AG08396 (cell line): Measurements from ENCODE around the gene EID2B.

ENCODE experiments used
- DNase-seq: peaks from one replicate; pipeline ENCODE4 v3.0.0; 2012; ENCODE audit warnings: low spot score, mixed read lengths

The EID2B gene, protein sequence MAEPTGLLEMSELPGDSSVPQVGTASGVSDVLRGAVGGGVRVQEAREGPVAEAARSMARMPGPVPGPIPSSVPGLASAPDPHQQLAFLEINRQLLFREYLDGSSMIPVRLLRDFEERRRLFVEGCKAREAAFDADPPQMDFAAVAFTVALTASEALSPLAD

DNA sequence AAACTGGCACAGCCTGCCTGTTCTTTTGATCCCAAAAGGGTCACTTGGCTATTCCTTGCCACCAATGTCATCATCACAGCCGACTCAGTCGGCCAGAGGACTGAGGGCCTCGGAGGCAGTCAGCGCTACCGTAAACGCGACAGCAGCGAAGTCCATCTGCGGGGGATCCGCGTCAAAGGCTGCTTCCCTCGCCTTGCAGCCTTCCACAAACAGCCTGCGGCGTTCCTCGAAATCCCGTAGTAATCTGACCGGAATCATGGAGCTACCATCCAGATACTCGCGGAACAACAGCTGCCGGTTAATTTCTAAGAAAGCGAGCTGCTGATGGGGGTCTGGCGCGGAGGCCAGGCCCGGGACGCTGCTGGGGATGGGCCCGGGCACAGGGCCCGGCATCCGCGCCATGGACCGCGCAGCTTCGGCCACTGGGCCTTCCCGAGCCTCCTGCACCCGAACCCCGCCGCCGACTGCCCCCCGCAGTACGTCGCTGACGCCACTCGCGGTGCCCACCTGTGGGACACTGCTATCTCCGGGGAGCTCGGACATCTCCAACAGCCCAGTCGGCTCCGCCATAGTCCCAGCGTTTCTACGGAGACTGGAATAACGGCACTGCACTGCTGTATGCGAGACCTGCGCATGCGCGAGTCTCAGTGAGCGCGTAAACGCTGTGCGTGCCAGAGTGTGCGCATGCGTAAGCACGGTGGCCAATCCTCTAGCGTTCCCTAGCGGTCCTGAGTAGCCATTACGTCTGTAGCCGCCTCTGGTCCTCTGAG is at the start of gene EID2B:
EID2B (minus strand) TSS at position 620 of the 770 bp plus-strand sequence; CDS start at position 570, 50 bp downstream.
- DNase-seq, result peak; percentile 99

GRCh38 chr19:39582442-39582841 is 49.8 kb upstream of the EID2B start:
- no peak for DNase-seq

DNA sequence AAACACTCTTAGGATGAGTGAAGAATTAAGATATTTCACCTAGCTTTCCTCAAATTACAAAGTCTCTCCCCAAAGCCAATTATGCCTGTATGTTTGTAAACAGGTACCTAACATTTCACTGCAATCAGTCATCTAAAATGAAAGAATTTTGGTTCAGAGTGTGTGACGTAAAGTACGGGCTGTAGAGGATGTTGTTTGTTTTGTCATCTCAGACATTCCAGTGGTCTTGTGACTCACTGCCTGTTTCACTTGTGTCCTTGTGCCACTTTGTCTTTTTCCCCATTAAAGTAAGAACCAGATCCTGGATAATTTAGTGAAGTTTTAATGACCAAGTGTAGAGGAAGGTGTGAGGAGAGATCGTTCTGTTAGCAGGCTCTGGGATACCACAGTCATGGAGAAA is 36.0 kb upstream of the EID2B start:
- DNase-seq, result peak; percentile 11

- no peak for DNase-seq
Observed at GRCh38 chr19:39566064-39566463, 33.4 kb upstream of the EID2B start.

GRCh38 chr19:39563408-39563807 is 30.8 kb upstream of the EID2B start:
- no peak for DNase-seq

GRCh38 chr19:39558624-39559117 is 26.0 kb upstream of the EID2B start:
- no peak for DNase-seq

DNA sequence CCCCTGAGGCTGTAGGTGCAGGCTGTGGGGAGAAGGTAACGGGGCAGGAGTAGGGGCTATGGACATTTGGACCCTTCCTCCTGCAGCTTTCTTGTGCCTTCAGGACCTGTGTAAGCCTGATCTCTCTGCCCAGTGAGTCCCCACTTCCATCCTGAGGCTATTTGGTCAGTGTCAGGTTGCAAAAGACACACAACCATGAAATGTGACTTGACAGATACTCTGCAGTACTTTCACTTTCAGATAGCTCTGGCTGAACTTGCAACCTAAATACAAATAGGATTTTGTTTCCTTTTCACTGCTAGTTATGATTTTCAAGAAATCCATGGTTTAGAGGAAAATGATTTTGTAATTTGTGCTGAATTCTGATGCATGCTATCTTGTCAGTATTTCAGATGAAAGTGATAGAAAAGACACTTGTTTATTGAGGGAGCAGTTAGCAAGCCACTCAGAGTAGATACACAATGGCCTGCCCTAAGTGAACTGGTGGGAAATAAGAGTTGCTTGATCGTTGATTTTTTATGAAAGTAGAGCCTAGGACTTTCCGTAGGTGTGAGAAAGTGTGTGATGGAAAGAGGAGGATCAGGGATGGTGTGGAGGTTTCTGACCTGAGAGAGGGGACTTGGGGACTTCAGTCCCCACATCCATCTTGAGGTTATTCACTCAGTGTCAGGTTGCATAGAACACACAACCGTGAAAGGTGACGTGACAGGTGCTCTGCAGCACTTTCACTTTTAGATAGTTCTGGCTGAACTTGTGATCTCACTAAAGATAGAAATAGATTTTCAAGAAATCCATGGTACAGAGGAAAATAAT is 25.4 kb upstream of the EID2B start:
- no peak for DNase-seq

- DNase-seq, result no peak
Observed at GRCh38 chr19:39555883-39556282, 23.2 kb upstream of the EID2B start.

DNA sequence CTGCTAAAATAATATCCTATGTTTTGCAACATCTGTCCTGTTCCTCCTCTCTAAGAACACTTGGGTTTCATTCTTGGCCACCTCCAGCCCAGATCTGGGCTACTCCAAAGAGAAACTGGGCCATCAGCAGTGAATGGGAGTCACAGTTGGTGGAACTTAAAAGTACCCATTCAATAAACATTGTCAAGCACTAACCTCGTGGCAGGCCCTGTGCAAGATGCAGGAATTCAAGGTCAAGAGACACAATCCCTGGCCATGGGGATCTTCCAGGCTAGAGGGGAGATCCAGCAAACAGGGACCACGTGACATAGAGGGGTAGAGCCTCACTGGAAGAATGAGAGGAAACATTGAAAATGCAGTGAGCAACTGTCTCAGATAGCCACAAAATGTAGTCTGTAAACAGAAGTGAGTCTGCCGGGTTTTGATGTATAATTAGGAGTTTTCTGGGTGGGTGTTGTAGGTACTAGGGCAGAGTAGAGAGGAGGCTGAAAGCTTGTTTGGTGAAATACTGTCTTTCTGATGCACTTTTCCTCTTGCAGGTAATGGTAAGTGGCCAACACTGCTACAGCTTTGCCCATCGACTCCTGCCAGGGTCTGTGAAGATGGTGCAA is 22.2 kb upstream of the EID2B start:
- DNase-seq, result no peak

DNA sequence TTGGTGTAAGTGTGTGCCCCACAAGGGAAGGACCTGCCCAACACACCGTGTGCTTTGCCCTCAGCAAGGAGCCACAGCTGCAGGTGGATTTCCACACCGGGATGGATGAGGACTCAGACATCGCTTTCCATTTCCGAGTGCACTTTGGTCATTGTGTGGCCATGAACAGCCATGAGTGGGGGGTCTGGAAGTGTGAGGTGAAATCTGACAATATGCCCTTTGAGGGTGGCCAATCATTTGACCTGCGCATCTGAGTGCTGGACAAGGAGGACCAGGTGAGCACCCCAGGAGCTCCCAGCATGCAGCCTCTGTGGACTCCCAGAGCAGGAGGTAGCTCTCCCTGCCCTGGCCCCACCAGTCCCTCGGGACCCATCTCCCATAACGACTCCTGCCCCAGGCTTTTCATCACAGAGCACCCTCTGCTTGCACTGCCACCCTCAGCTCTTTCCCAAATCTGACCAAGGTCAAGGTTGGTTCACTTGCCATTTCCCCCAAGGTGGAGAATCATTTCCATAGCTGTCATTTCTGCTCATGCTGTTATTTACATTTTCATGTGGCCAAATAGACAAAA is 20.5 kb upstream of the EID2B start:
- no peak for DNase-seq

- no peak for DNase-seq
Observed at GRCh38 chr19:39550197-39550596, 17.5 kb upstream of the EID2B start.

- DNase-seq, result no peak
Observed at GRCh38 chr19:39546599-39546998, 13.9 kb upstream of the EID2B start.

DNA sequence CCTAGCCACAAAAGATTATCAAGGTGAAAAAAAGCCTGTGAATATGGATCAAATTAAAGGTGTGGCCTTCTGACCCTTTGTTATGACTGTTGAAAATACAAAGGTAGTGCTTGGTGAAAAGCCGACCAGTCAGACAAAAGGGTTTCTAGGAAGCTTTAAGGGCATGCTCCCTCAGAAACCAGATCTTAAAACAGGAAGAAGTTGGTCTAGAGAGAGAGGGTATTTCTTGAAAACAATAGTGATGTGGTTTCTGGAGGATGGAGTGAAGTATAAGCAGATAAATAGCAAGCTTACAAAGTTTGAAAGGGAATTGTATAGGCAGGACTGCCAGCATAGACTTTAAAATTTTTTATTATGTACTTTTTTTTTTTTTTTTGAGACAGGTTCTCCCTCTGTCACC is 12.3 kb upstream of the EID2B start:
- DNase-seq, result no peak

DNA sequence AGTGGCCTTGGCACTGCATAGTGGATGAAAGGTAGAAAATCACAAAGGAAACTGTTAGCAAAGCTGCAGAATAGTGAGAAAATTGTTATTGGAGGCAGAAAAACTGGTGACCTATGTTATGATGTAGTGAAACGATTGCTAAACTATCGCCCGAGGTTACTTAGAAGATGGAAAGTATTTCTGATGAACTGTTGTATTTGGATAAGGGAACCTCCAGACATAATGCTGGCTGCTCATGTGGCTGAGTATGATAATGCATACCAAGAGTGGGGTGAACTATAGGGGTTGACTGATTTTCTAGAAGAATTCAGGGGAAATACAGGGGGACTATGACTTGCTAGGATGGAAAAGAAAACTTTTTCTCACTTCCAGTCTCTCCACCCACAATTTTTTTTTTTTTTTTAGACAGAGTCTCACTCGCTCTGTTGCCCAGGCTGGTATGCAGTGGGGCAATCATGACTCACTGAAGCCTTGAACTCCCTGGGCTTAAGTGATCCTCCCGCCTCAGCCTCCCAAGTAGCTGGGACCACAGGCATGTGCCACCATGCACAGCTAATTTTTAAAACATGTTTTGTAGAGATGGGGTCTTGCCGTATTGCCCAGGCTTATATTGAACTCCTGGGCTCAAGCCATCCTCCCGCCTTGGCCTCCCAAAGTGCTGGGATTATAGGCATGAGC is 11.7 kb upstream of the EID2B start:
- DNase-seq, result no peak

DNA sequence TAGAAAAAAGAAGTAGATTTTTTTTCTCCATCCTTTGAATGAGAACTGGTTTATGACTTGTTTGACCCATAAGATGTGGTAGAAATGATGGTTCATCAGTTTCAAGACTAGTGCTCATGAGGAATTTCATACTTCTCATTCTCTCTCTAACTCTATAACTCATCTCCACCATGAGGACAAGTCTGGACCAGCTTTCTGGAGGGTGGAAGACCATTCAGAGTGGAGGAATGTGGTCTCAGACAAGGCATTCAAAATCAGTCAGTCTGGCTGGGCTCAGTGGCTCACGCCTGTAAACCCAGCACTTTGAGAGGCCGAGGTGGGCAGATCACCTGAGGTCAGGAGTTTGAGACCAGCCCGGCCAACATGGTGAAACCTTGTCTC is 10.8 kb upstream of the EID2B start:
- no peak for DNase-seq

DNA sequence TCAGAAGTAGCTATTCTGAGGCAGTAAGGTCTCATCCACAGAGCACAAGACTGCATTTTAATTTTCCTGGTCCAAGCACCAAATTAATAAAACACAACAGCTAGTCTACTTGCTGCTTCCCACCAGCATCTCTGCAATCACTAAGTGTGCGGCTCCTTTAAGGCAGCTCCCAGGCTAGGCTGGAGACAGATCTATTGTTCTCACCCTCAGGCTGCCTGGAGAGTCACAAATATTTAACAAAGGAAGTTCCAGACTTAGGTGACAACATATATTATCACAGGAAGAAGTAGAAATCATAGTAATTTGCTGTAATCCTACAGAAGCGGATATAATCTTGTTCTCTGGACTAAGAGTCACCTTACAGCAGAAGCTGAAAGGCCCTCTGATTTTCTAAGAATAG is 9.6 kb upstream of the EID2B start:
- no peak for DNase-seq

DNA sequence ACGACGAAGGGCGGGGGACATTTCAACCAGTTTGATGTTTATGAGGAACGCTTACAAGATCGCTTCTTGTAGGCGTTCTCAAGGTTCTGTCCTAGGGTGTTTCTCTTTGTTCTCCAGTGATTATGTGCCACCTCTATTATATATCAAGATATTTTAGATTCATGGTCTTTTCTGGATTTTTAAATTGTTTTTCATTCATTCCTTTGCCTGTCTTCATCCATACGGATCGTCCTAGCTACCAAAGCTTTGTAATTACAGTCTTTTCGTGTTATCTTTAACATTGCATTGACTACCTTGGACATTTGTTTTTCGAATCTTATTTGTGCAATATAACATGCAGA is 7.7 kb upstream of the EID2B start:
- DNase-seq, result no peak

DNA sequence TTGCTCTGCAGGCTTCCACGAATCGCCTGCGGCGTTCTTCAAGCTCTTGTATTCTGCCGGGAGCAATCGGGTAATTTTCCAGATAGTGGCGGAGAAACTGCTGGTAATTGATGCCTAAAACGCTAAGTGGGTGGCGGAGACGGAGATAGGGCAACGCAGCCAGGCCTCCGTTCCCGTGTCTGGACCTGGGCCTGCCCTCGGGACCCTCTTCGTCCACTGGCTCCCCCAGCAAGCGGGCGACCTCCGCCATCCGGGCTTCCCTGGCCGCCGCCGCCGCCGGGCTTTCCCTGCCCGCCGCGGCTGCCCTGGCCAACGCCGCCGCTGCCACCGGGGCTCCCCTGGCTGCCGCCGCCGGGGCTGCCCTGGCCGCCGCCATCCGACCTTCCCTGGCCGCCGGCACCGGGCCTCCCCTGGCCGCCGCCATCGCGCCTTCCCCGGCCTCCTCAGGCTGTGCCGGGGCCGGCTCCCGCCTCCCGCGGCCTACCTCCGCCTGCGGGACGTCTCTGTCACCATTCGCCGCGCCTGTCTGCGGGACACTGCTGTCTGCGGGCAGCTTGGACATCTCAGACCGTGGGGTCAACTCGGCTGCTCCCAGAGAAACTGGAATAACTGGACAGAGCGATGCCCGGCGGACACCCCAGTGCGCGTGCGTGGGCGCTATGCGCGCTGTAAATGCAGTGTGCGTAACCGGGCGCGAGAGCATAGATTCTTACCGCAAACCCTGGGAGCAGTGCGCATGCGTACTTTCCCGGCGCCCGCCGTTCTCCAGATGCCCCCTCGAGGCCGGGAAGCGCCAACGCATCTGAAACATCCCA is 7.1 kb upstream of the EID2B start, which contains the start of gene EID2:
EID2 (minus strand) TSS at position 644 of the 815 bp plus-strand sequence; CDS start at position 562, 82 bp downstream.
- DNase-seq, result peak; percentile 99

GRCh38 chr19:39539165-39539517 is 6.5 kb upstream of the EID2B start:
- peak; percentile 69 for DNase-seq

DNA sequence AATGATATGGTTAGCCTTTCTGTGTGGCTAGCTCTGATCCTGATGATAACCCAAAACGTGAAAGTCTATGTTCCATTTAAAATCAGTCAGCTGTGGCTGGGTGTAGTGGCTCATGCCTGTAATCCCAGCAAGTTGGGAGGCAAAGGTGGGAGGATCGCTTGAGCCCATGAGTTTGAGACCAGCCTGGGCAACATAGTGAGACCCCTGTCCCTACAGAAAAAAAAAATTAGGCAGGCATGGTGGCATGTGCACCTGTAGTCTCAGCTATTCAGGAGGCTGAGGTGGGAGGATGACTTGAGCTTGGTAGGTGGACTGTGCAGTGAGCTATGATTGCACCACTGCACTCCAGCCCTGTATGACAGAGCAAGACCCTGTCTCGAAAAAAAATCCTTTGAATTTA is 1.1 kb upstream of the EID2B start:
- DNase-seq, result no peak
